Omental fat pad (tissue), 4 donors: ENCODE data around the gene HHAT. TPM values are rescaled to one million over a fixed set of nuclear protein-coding genes. Genes with fewer than 3 reads are reported as not detected.

ENCODE experiments used
- ATAC-seq: fragments of 150-250 bp; one replicate; pipeline ENCODE4 v1.9.1; 2016; ENCODE audit warnings: mild to moderate bottlenecking, moderate library complexity; ENCODE audit not compliant: low FRiP score
- DNase-seq: peaks from one replicate; pipeline ENCODE4 v3.0.0-alpha.2; 2019; ENCODE audit warnings: low spot score
- CTCF ChIP-seq, 3 donors: fragments of 450-650 bp; IDR thresholded peaks; one replicate each; pipeline ENCODE4 v1.5.1; 2016 to 2017; ENCODE audit warnings: antibody characterized with exemption in 3 of 3, mild to moderate bottlenecking in 3 of 3, moderate library complexity in 2 of 3
- total RNA-seq, 4 donors: library from RNA; depleted of rRNA; stranded (reverse); fragments of >200 nt; gene quantifications; one replicate each; pipeline ENCODE4 v1.1.0, GENCODE V29; 2016

HHAT gene
- total RNA-seq, 4 donors from 2014 or later: 3.4 to 7.8 (median 4.6) TPM

DNA sequence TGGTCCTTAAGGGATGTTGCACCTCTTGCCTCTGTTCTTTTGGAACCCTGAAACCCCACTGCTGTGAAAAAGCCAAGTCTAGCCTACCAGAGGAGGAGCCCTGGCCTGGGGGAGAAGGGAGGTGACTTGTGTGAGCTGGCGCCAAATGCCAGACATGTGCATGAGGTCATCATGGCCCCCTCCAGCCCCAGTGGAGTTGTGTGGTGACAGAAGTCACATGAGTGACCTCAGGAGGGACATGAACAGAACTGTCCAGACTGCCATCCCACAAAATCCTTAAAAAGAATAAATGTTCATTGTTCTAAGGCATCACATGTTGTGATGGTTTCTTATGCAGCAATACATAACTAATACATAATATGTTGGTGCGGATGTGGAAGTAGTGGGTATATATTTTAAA lies 10.8 kb downstream of the HHAT start:
- DNase-seq: no peak
- no peak for ATAC-seq
- TF ChIP-seq CTCF (IDR thresholded peaks at IDR 0.05): no peak

DNA sequence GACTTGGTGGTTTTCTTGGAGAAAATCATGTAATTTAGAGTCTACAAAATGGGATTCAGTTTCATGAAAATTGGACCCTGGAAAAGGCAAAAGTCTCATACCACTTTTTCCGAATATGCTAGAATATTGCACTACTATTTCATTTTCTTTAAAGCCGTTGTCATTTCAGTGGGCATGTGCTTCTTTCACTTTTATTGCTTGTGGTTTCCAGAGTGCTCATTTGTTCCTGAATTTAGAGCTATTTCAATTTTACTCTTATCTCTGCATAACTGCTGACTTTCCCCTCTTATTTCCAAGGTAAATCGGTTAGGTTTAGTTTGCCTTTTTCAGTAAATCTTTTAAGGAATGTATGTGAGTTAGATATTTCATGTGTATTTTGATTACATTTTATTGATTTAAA lies 11.6 kb downstream of the HHAT start:
- DNase-seq: no peak
- TF ChIP-seq CTCF (IDR thresholded peaks at IDR 0.05): no peak
- no peak for ATAC-seq

DNA sequence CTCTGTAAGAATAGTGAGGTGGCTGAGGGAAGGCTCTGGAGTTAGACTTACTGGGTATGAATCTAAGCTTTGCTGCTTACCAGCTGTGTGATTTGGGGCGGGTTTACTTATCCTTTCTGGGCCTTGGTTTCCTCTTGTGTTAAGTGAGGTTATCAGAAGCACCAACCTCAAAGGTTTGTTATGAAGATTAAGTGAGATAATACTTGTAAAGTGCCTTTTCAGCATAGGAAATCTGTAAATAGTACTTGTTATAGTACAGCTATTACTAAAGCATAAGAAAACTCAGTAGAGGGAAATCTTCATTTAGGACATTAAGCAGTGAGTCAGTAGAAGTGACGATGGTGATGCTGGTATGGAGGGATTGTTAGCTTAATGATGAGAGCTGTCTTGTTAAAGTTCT lies 12.1 kb downstream of the HHAT start:
- ATAC-seq (no peak), DNase-seq (no peak)
- TF ChIP-seq CTCF (IDR thresholded peaks at IDR 0.05): no peak

DNA sequence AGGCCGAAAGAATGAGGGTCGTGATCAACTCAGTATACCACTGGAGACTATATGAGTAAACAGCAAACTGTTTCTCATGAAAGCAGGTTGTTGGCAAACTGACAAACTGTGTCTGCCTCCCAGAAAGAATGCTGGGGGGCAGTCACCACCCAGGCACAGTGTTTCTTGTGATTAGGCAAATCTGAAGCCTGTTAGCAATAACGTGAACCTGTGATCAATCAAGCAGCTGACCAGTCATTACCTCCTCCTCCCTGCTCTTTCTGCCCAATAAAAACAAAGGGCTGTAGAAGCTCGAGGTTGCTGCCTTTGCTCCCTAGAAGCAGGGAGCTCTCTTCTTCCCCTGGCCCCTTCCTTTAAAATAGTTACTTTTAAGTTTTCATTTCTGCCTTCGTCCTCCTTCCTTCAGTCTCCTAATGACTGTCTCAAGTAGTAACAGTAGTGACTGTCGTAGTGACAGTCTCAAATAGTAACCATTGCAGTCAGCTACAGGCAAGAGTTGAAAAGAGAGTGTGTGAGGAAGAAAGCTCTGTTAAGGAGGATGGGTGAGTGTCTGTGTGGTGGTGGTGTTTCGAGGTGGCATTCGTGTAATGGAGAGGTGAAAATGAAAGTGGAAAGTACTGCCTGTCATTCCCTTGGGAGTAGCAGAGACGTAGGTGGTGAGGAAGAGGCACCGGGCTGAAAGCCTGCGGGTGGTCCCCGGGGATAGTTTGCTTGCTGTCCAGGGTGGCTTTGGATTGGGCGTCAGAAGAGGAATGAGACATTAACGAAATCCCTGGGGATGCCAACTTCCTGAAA lies 14.5 kb downstream of the HHAT start:
- no peak for TF ChIP-seq CTCF (IDR thresholded peaks at IDR 0.05)
- ATAC-seq: peak; percentile 61
- DNase-seq: no peak

- ATAC-seq (no peak), DNase-seq (no peak)
- no peak for TF ChIP-seq CTCF (IDR thresholded peaks at IDR 0.05)
Observed at GRCh38 chr1:210344706-210345105, 16.0 kb downstream of the HHAT start.

DNA sequence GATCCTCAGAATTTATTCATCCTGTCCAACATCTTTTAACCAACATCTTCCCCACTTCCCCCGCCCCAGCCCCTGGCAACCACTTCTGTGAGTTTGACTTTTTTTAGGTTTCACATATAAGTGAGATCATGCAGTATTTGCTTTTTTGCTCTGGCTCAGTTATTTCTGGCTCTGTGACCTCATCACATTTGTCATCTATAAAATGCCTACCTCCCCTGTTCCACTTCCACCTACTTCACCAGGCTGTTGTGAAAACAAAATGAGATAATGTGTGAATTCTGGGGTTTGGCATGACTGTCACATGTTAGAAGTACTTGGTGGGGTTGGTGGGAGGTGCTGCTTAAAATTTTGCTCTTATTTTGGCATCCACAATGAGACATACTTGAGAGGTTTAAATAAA lies 18.4 kb downstream of the HHAT start:
- DNase-seq (no peak), ATAC-seq (no peak)
- TF ChIP-seq CTCF (IDR thresholded peaks at IDR 0.05): no peak

GRCh38 chr1:210351496-210351895 lies 22.8 kb downstream of the HHAT start:
- no peak for ATAC-seq
- no peak for TF ChIP-seq CTCF (IDR thresholded peaks at IDR 0.05)
- no peak for DNase-seq
